Gastrocnemius medialis (tissue), 4 donors: ENCODE measurements around the gene PRR18. TPM values are rescaled to one million over a fixed set of nuclear protein-coding genes. Genes with fewer than 3 reads are reported as not detected.
A peak's percentile ranks its signal among the peaks of the same experiment; 100 is the strongest.

Source experiments
- ATAC-seq, 2 donors: fragments of 150-250 bp; one replicate each; pipeline ENCODE4 v1.9.1; 2016
- DNase-seq, 2 donors: peaks; one replicate each; pipeline ENCODE4 v3.0.0-alpha.2; 2019
- H3K27ac ChIP-seq, 4 donors: fragments of 200-600 bp; sonication (generic); 1 replicate in 1 of 4; 2 replicates in 3 of 4; pipeline ENCODE4 v1.5.1; 2016 to 2018; ENCODE audit warnings: mild to moderate bottlenecking in 2 of 4, moderate library complexity in 1 of 4
- H3K27me3 ChIP-seq, 3 donors: fragments of 200-600 bp; sonication (generic) in 2 of 3; 1 replicate in 1 of 3; 2 replicates in 2 of 3; pipeline versions ENCODE4 v1.5.1 to v1.6.0; 2016 to 2019; ENCODE audit warnings: mild to moderate bottlenecking in 1 of 3, moderate library complexity in 1 of 3
- H3K36me3 ChIP-seq, 2 donors: fragments of 200-600 bp; sonication (generic) in 1 of 2; one replicate each; pipeline ENCODE4 v1.5.1; 2017 to 2018
- H3K4me1 ChIP-seq, 2 donors: fragments of 200-600 bp; sonication (generic) in 1 of 2; one replicate each; pipeline ENCODE4 v1.5.1; 2016 to 2017; ENCODE audit warnings: mild to moderate bottlenecking in 2 of 2
- H3K4me3 ChIP-seq, 4 donors: fragments of 200-600 bp; sonication (generic) in 3 of 4; 1 replicate in 1 of 4; 2 replicates in 3 of 4; pipeline ENCODE4 v1.5.1; 2016 to 2019; ENCODE audit warnings: mild to moderate bottlenecking in 2 of 4
- H3K9me3 ChIP-seq, 3 donors: fragments of 200-600 bp; sonication (generic) in 2 of 3; 1 replicate in 1 of 3; 2 replicates in 2 of 3; pipeline ENCODE4 v1.5.1; 2016 to 2019
- CTCF ChIP-seq, 5 experiments: fragments of 450-650 bp in 3 of 5; fragments of 200-600 bp in 2 of 5; sonication (generic) in 2 of 5; IDR thresholded peaks in 4 of 5; conservative IDR thresholded peaks in 1 of 5; 1 replicate in 4 of 5; 2 replicates in 1 of 5; pipeline ENCODE4 v1.5.1; 2016 to 2019; ENCODE audit warnings: antibody characterized with exemption in 5 of 5, mild to moderate bottlenecking in 3 of 5, moderate library complexity in 3 of 5
- POLR2A ChIP-seq, 2 donors: fragments of 450-650 bp; IDR thresholded peaks; one replicate each; pipeline ENCODE4 v1.6.1; 2017; ENCODE audit warnings: antibody characterized with exemption in 2 of 2, mild to moderate bottlenecking in 2 of 2, moderate library complexity in 2 of 2
- in situ Hi-C, 4 donors: fragments of 200-750 bp; cut with MboI; loops; one replicate each; pipeline versions ENCODE4 v1.15.0 to v1.8.0; 2017; ENCODE audit warnings: low sequenced_read_pairs in 4 of 4
- intact Hi-C: fragments of 100-400 bp; cut with DNase I; formaldehyde crosslinking; loops from one replicate; pipeline ENCODE4 v1.15.1; 2023; ENCODE audit warnings: low total_unique reads
- total RNA-seq, 4 donors: library from RNA; depleted of rRNA; stranded (reverse); fragments of >200 nt; gene quantifications; one replicate each; pipeline versions ENCODE4 v1.1.0 to v1.2.3, GENCODE V29; 2016

Gene PRR18
- total RNA-seq, 4 donors from 2014 or later: not detected

- ATAC-seq (no peak), DNase-seq (no peak)
- Histone ChIP-seq H3K4me3 (no peak overlapping the region), H3K27ac (no peak overlapping the region), H3K4me1 (no peaks in the 10 kb centered on the region), H3K36me3 (no peaks in the 10 kb centered on the region), H3K9me3 (no peaks in the 10 kb centered on the region), H3K27me3 (no peaks in the 10 kb centered on the region)
- in situ Hi-C loops (no loop called here), intact Hi-C loops (no loop called here)
- no peak for TF ChIP-seq CTCF (IDR thresholded peaks at IDR 0.05 in 4 of 5, conservative IDR thresholded peaks at IDR 0.05 in 1 of 5)
- no peak for TF ChIP-seq POLR2A (IDR thresholded peaks at IDR 0.05)
Measured at GRCh38 chr6:166262743-166263515, 45.3 kb downstream of the PRR18 start.

- Histone ChIP-seq H3K4me1 (no peaks in the 10 kb centered on the region), H3K27ac (no peak overlapping the region), H3K27me3 (peaks cover 6 to 12% (median 10%) of the 10 kb centered on the region in 3 donors), H3K4me3 (no peak overlapping the region), H3K9me3 (no peaks in the 10 kb centered on the region), H3K36me3 (no peaks in the 10 kb centered on the region)
- peak; percentile 24 to 31 for DNase-seq
- no peak for ATAC-seq
- intact Hi-C loops: no loop called here
- no peak for TF ChIP-seq CTCF (IDR thresholded peaks at IDR 0.05 in 4 of 5, conservative IDR thresholded peaks at IDR 0.05 in 1 of 5)
- no peak for TF ChIP-seq POLR2A (IDR thresholded peaks at IDR 0.05)
- in situ Hi-C loops: no loop called here
Measured at GRCh38 chr6:166259296-166259977, 48.8 kb downstream of the PRR18 start.

GRCh38 chr6:166258854-166259276 is 49.3 kb downstream of the PRR18 start:
- no peak for ATAC-seq
- H3K27ac ChIP-seq: no peak overlapping the region
- no peak overlapping the region for H3K4me3 ChIP-seq
- in situ Hi-C loops: no loop called here
- no peaks in the 10 kb centered on the region for H3K9me3 ChIP-seq
- intact Hi-C loops: no loop called here
- peaks cover 0 to 2% of the 10 kb centered on the region in 2 donors for H3K4me1 ChIP-seq
- peaks cover 10 to 15% (median 13%) of the 10 kb centered on the region in 3 donors for H3K27me3 ChIP-seq
- TF ChIP-seq CTCF (IDR thresholded peaks at IDR 0.05 in 4 of 5, conservative IDR thresholded peaks at IDR 0.05 in 1 of 5) (no peak), POLR2A (IDR thresholded peaks at IDR 0.05) (peak in 1 of 2 donors; percentile 24)
- no peak for DNase-seq
- no peaks in the 10 kb centered on the region for H3K36me3 ChIP-seq

- no peaks in the 10 kb centered on the region for H3K36me3 ChIP-seq
Measured at GRCh38 chr6:166257911-166258318, 50.3 kb downstream of the PRR18 start.

More at GRCh38 chr6:166257911-166258318, 50.3 kb downstream of the PRR18 start:
- in situ Hi-C loops: no loop called here
- H3K9me3 ChIP-seq: no peaks in the 10 kb centered on the region
- H3K27me3 ChIP-seq: peaks cover 20 to 25% (median 21%) of the 10 kb centered on the region in 3 donors
- DNase-seq: no peak
- intact Hi-C loops: no loop called here
- ATAC-seq: no peak
- H3K4me3 ChIP-seq: no peak overlapping the region
- no peak overlapping the region for H3K27ac ChIP-seq
- no peak for TF ChIP-seq CTCF (IDR thresholded peaks at IDR 0.05 in 4 of 5, conservative IDR thresholded peaks at IDR 0.05 in 1 of 5)
- no peak for TF ChIP-seq POLR2A (IDR thresholded peaks at IDR 0.05)
- H3K4me1 ChIP-seq: peaks cover 0 to 8% of the 10 kb centered on the region in 2 donors

Other genes starting within 250 kb of the PRR18 start
- gene TBXT, start 140.5 kb downstream of the PRR18 start, total RNA-seq: not detected
- 10 to 100 TPM; 14.1 to 29.0 (median 16.8) TPM for gene SFT2D1, start 34.2 kb upstream of the PRR18 start, total RNA-seq
- 100 to 1,000 TPM in 1 of 4 donors, 10 to 100 TPM in 3; 75.0 to 127 (median 97.4) TPM for gene MPC1, start 74.5 kb upstream of the PRR18 start, total RNA-seq